Measurements from ENCODE around the gene AKT3. TPM values are rescaled to one million over a fixed set of nuclear protein-coding genes. Genes with fewer than 3 reads are reported as not detected.

AKT3 gene
- 54.2 and 61.4 TPM in 2 replicates for total RNA-seq

GRCh38 chr1:243850202-243850451, at the start of gene AKT3:
Gene AKT3 (minus strand): TSS chr1:243850243. CDS start chr1:243843170, 7,073 bp downstream.

Other genes with a start within 250 kb of the AKT3 start
- gene ZBTB18, start 201.0 kb upstream of the AKT3 start, total RNA-seq = 23.1 and 34.5 TPM in 2 replicates